Neural cell (in vitro differentiated cells): ENCODE data around the gene CLIP1. TPM values are rescaled to one million over a fixed set of nuclear protein-coding genes. Genes with fewer than 3 reads are reported as not detected.
A peak's percentile ranks its signal among the peaks of the same experiment; 100 is the strongest.

Experiments used
- H2AFZ ChIP-seq: fragments of 200-600, 300-800 bp; sonication (generic), shearing (Covaris generic); 2 replicates; pipeline ENCODE4 v1.6.0; 2014; ENCODE audit warnings: low read depth, mild to moderate bottlenecking, antibody characterized with exemption, low read length, moderate library complexity
- H3F3A ChIP-seq: fragments of 200-600 bp; shearing (Covaris generic); 2 replicates; pipeline ENCODE4 v1.6.1; 2016; ENCODE audit warnings: mild to moderate bottlenecking, moderate library complexity, mixed read lengths, antibody characterized with exemption, low read length; ENCODE audit not compliant: insufficient read depth, poor library complexity, severe bottlenecking
- H3K27ac ChIP-seq: fragments of 200-600, 300-800 bp; sonication (generic), shearing (Covaris generic); 2 replicates; pipeline ENCODE4 v1.5.1; 2014; ENCODE audit warnings: mild to moderate bottlenecking, low read length, moderate library complexity
- H3K27me3 ChIP-seq: fragments of 300-800, 200-600 bp; sonication (generic), shearing (Covaris generic); 2 replicates; pipeline ENCODE4 v1.6.0; 2014; ENCODE audit warnings: mild to moderate bottlenecking, low read depth, low read length, moderate library complexity; ENCODE audit not compliant: insufficient read depth
- H3K36me3 ChIP-seq: fragments of 300-800, 200-600 bp; sonication (generic), shearing (Covaris generic); 2 replicates; pipeline ENCODE4 v1.5.1; 2014; ENCODE audit warnings: mild to moderate bottlenecking, antibody characterized with exemption, low read length, moderate library complexity; ENCODE audit not compliant: insufficient read depth
- H3K4me2 ChIP-seq: fragments of 300-800, 200-600 bp; sonication (generic), shearing (Covaris generic); 2 replicates; pipeline ENCODE4 v1.6.0; 2014; ENCODE audit warnings: mild to moderate bottlenecking, low read length
- H3K4me3 ChIP-seq: fragments of 300-800, 200-600 bp; sonication (generic), shearing (Covaris generic); 2 replicates; pipeline ENCODE4 v1.5.1; 2014; ENCODE audit warnings: mild to moderate bottlenecking, low read length, moderate library complexity
- H3K79me2 ChIP-seq: fragments of 200-600 bp; shearing (Covaris generic); replicated peaks from 2 replicates; pipeline ENCODE4 v1.6.0; 2014; ENCODE audit warnings: mild to moderate bottlenecking, low read length, moderate library complexity; ENCODE audit not compliant: insufficient read depth
- H3K9ac ChIP-seq: fragments of 300-800, 200-600 bp; sonication (generic), shearing (Covaris generic); 2 replicates; pipeline ENCODE4 v1.6.1; 2016; ENCODE audit warnings: mild to moderate bottlenecking, low read length, mixed read lengths
- H3K9me2 ChIP-seq: fragments of 200-600 bp; shearing (Covaris generic); 2 replicates; pipeline ENCODE4 v1.6.1; 2016; ENCODE audit warnings: mild to moderate bottlenecking, low read length, mixed read lengths; ENCODE audit not compliant: insufficient read depth
- H3K9me3 ChIP-seq: fragments of 200-600, 300-800 bp; sonication (generic), shearing (Covaris generic); 2 replicates; pipeline ENCODE4 v1.6.1; 2016; ENCODE audit warnings: mild to moderate bottlenecking, mixed run types, low read length, moderate library complexity, mixed read lengths
- H4K20me1 ChIP-seq: fragments of 200-600 bp; shearing (Covaris generic); 2 replicates; pipeline ENCODE4 v1.6.1; 2016; ENCODE audit warnings: mild to moderate bottlenecking, mixed run types; ENCODE audit not compliant: insufficient read depth
- CTCF ChIP-seq: fragments of 450-650 bp; IDR thresholded peaks from 2 replicates; pipeline ENCODE4 v1.5.1; 2014; ENCODE audit warnings: antibody characterized with exemption, mild to moderate bottlenecking, moderate library complexity; ENCODE audit not compliant: poor library complexity, severe bottlenecking
- EP300 ChIP-seq: fragments of 450-650 bp; conservative IDR thresholded peaks from 2 replicates; pipeline ENCODE4 v1.6.1; 2014; ENCODE audit warnings: antibody characterized with exemption, mild to moderate bottlenecking, moderate library complexity; ENCODE audit not compliant: poor library complexity, severe bottlenecking
- EZH2 ChIP-seq: fragments of 200-600, 300-800 bp; shearing (Covaris generic), sonication (generic); IDR thresholded peaks from 2 replicates; pipeline ENCODE4 v1.6.1; 2014; ENCODE audit warnings: antibody characterized with exemption, low read length, borderline replicate concordance, mild to moderate bottlenecking; ENCODE audit not compliant: insufficient read depth, poor library complexity, severe bottlenecking
- MXI1 ChIP-seq: fragments of 450-650 bp; conservative IDR thresholded peaks from 2 replicates; pipeline ENCODE4 v1.6.1; 2014; ENCODE audit warnings: antibody characterized with exemption, mild to moderate bottlenecking; ENCODE audit not compliant: poor library complexity, severe bottlenecking
- POLR2AphosphoS5 ChIP-seq: IDR thresholded peaks from 2 replicates; pipeline ENCODE4 v1.6.1; 2012
- RAD21 ChIP-seq: fragments of 450-650 bp; conservative IDR thresholded peaks from 2 replicates; pipeline ENCODE4 v1.6.1; 2014; ENCODE audit warnings: antibody characterized with exemption, mild to moderate bottlenecking, moderate library complexity
- SMC3 ChIP-seq: fragments of 450-650 bp; conservative IDR thresholded peaks from 2 replicates; pipeline ENCODE4 v1.6.1; 2014; ENCODE audit warnings: antibody characterized with exemption, mild to moderate bottlenecking, moderate library complexity; ENCODE audit not compliant: poor library complexity
- TAF1 ChIP-seq: IDR thresholded peaks from 2 replicates; pipeline ENCODE4 v1.6.1; 2012; ENCODE audit warnings: low read depth
- polyA plus RNA-seq: library from polyadenylated mRNA; depleted of rRNA; stranded (reverse); fragments of >200 nt; gene quantifications from 2 replicates; pipeline ENCODE4 v1.2.3, GENCODE V29; 2014
- TF ChIP-seq, protein P1 (sequence below): IDR thresholded peaks from 2 replicates; pipeline ENCODE4 v1.6.1; 2012; ENCODE audit warnings: borderline replicate concordance

Gene CLIP1
- polyA plus RNA-seq, 1 donor from 2014 or later, result 67.4 TPM

DNA sequence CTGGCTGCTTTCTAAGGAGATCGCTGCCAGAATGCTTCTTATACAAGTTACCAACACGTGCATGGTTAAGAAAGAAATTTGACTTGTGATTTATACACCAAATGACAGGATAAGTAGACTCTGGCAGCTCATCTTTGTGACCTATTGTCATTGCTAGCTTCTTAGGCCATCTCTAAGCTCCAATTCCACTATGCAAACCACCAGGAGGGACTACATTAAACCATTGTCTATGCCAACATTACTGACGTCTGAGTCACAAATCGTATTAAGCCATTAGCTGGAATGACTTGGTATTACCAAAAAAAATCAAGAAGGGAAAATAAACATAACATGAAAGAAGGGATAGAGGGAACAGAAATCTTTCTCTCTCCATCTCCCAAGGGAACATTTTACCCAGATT, 140.4 kb downstream of the CLIP1 start:
- no peaks in the 10 kb centered on the region for H3F3A ChIP-seq
- no peak overlapping the region for H3K4me2 ChIP-seq
- H3K9ac ChIP-seq, result no peak overlapping the region
- no peaks in the 10 kb centered on the region for H4K20me1 ChIP-seq
- H3K4me3 ChIP-seq, result no peak overlapping the region
- no peaks in the 10 kb centered on the region for H3K9me3 ChIP-seq
- no peaks in the 10 kb centered on the region for H3K27me3 ChIP-seq
- H2AFZ ChIP-seq, result no peak overlapping the region
- H3K79me2 ChIP-seq, result no peaks in the 10 kb centered on the region
- TF ChIP-seq MXI1 (peak; percentile 38), EP300 (peak; percentile 50), RAD21 (no peak)
- H3K27ac ChIP-seq, result no peak overlapping the region
- H3K9me2 ChIP-seq, result no peaks in the 10 kb centered on the region
- peaks cover 5% of the 10 kb centered on the region for H3K36me3 ChIP-seq

DNA sequence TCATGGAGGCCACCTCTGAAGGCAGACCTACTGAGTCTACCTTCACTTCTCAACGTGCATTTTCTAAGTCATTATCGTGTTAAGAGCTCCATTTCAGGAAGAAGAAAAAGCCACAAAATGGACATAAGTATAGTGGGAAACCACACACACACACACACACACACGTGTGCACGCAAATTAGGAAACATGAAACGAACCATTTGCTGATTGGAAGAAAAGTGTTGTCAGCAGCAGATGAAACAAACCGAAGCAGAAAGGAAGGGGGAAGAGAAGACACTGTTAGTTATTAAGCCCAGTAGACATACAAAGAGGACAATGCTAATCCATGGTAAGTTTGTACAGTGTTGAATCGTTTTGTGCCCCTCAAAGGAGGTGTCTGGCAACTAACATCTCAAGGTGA, 146.2 kb downstream of the CLIP1 start:
- TF ChIP-seq TAF1, result no peak
- TF ChIP-seq MXI1, result no peak
- TF ChIP-seq RAD21, result no peak
- no peak for TF ChIP-seq CTCF
- no peak for TF ChIP-seq EP300
- TF ChIP-seq, protein P1, sequence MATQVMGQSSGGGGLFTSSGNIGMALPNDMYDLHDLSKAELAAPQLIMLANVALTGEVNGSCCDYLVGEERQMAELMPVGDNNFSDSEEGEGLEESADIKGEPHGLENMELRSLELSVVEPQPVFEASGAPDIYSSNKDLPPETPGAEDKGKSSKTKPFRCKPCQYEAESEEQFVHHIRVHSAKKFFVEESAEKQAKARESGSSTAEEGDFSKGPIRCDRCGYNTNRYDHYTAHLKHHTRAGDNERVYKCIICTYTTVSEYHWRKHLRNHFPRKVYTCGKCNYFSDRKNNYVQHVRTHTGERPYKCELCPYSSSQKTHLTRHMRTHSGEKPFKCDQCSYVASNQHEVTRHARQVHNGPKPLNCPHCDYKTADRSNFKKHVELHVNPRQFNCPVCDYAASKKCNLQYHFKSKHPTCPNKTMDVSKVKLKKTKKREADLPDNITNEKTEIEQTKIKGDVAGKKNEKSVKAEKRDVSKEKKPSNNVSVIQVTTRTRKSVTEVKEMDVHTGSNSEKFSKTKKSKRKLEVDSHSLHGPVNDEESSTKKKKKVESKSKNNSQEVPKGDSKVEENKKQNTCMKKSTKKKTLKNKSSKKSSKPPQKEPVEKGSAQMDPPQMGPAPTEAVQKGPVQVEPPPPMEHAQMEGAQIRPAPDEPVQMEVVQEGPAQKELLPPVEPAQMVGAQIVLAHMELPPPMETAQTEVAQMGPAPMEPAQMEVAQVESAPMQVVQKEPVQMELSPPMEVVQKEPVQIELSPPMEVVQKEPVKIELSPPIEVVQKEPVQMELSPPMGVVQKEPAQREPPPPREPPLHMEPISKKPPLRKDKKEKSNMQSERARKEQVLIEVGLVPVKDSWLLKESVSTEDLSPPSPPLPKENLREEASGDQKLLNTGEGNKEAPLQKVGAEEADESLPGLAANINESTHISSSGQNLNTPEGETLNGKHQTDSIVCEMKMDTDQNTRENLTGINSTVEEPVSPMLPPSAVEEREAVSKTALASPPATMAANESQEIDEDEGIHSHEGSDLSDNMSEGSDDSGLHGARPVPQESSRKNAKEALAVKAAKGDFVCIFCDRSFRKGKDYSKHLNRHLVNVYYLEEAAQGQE, result no peak
- no peak for TF ChIP-seq EZH2
- no peak for TF ChIP-seq SMC3
- Histone ChIP-seq H3K79me2 (no peaks in the 10 kb centered on the region), H3K4me2 (no peak overlapping the region), H3K4me3 (no peak overlapping the region), H3K9ac (no peak overlapping the region), H3K36me3 (peaks cover 5% of the 10 kb centered on the region), H3K27ac (no peak overlapping the region), H2AFZ (no peak overlapping the region), H3K9me3 (no peaks in the 10 kb centered on the region), H4K20me1 (no peaks in the 10 kb centered on the region), H3K9me2 (no peaks in the 10 kb centered on the region), H3K27me3 (no peaks in the 10 kb centered on the region), H3F3A (no peaks in the 10 kb centered on the region)

- H4K20me1 ChIP-seq, result no peaks in the 10 kb centered on the region
Observed at GRCh38 chr12:122275459-122275858, 147.0 kb downstream of the CLIP1 start.

More at GRCh38 chr12:122275459-122275858, 147.0 kb downstream of the CLIP1 start:
- H3K9me3 ChIP-seq, result no peaks in the 10 kb centered on the region
- H3K4me2 ChIP-seq, result no peak overlapping the region
- no peak overlapping the region for H2AFZ ChIP-seq
- H3K27ac ChIP-seq, result no peak overlapping the region
- TF ChIP-seq EP300 (no peak), CTCF (no peak), EZH2 (no peak), POLR2AphosphoS5 (no peak), SMC3 (no peak)
- TF ChIP-seq, protein P1, result no peak
- no peaks in the 10 kb centered on the region for H3F3A ChIP-seq
- H3K9ac ChIP-seq, result no peak overlapping the region
- H3K36me3 ChIP-seq, result peaks cover 5% of the 10 kb centered on the region
- no peak overlapping the region for H3K4me3 ChIP-seq
- no peaks in the 10 kb centered on the region for H3K27me3 ChIP-seq
- H3K79me2 ChIP-seq, result no peaks in the 10 kb centered on the region
- H3K9me2 ChIP-seq, result no peaks in the 10 kb centered on the region
